H1 (cell line): ENCODE data around the gene NYAP2. TPM values are rescaled to one million over a fixed set of nuclear protein-coding genes. Genes with fewer than 3 reads are reported as not detected.

Experiments
- BACH1 ChIP-seq: IDR thresholded peaks from 2 replicates; pipeline ENCODE4 v1.6.1; 2012; ENCODE audit warnings: low read length, improper control_type of control experiment
- BRCA1 ChIP-seq: IDR thresholded peaks from 2 replicates; pipeline ENCODE4 v1.6.1; 2012; ENCODE audit warnings: low read depth, low read length, improper control_type of control experiment
- CEBPB ChIP-seq: IDR thresholded peaks from 2 replicates; pipeline ENCODE4 v1.6.1; 2012; ENCODE audit warnings: low read depth, low read length
- POLR2AphosphoS5 ChIP-seq: IDR thresholded peaks from 2 replicates; pipeline ENCODE4 v1.6.1; 2011; ENCODE audit warnings: low read depth, low read length
- POU5F1 ChIP-seq: IDR thresholded peaks from 2 replicates; pipeline ENCODE4 v1.6.1; 2011; ENCODE audit warnings: low read depth, mild to moderate bottlenecking, low read length, moderate library complexity
- polyA plus RNA-seq, 7 experiments: library from polyadenylated mRNA; depleted of rRNA in 3 of 7; stranded (reverse) in 5 of 7; unstranded in 2 of 7; fragments of >200 nt in 5 of 7; fragments of 200-250 nt in 2 of 7; gene quantifications; 1 replicate in 5 of 7; 2 replicates in 1 of 7; 4 replicates in 1 of 7; pipeline versions ENCODE4 v1.2.1 to v1.2.3, GENCODE V29; 2011 to 2013; ENCODE audit warnings: missing spikeins in 2 of 7, mixed read lengths in 2 of 7
- total RNA-seq: library from RNA; stranded (reverse); fragmentation: NEBNext Ultra II Directional; extraction: Animal tissue kit (Norgen Biotek cat#: 25700); gene quantifications from 2 replicates; pipeline ENCODE4 v1.2.1, GENCODE V29; 2021

Gene NYAP2
- total and polyA plus RNA-seq, 2 of the 8 experiments (the other 6 are each of a cell fraction or from before 2014, with no cell fraction given), result not detected

DNA sequence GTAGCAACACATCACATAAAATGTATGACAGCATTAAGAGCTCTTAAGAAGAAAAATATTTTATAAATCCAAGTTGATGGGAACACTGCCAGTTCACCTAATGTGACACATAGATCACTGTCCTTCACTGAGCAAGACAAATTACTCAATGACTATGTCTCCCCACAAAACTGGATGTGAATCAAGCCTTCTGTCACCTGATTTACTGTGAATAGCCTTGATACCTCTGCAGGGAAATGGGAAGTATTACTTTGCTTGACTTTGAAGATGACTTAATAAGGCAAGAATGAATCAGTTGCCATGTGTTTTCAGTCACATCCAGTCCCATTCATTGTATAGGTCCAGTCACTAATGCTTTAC is 94.6 kb downstream of the NYAP2 start (continued):
- TF ChIP-seq POU5F1 (no peak), POLR2AphosphoS5 (no peak), BACH1 (no peak), CEBPB (no peak), BRCA1 (no peak)
